Muscle of leg (tissue), 11 donors: ENCODE results near the gene NSMCE3. TPM values are rescaled to one million over a fixed set of nuclear protein-coding genes. Genes with fewer than 3 reads are reported as not detected.

Experiments
- DNase-seq: peaks from one replicate; pipeline ENCODE4 v3.0.0; 2013
- H3K27ac ChIP-seq: one replicate; pipeline ENCODE4 v1.5.1; 2013; ENCODE audit warnings: mild to moderate bottlenecking, low read length, control low read depth
- H3K27me3 ChIP-seq: one replicate; pipeline ENCODE4 v1.6.1; 2013; ENCODE audit warnings: low read length; ENCODE audit not compliant: control insufficient read depth, insufficient read depth
- H3K36me3 ChIP-seq: one replicate; pipeline ENCODE4 v1.6.1; 2013; ENCODE audit warnings: low read length; ENCODE audit not compliant: control insufficient read depth, insufficient read depth
- H3K4me1 ChIP-seq: one replicate; pipeline ENCODE4 v1.6.1; 2013; ENCODE audit warnings: low read length; ENCODE audit not compliant: control insufficient read depth, insufficient read depth
- H3K4me3 ChIP-seq: one replicate; pipeline ENCODE4 v1.5.1; 2013; ENCODE audit warnings: low read length, control low read depth
- H3K9me3 ChIP-seq: replicated peaks from 2 replicates; pipeline ENCODE4 v1.6.1; 2013; ENCODE audit warnings: low read depth, low read length; ENCODE audit not compliant: control insufficient read depth
- WGBS: methylation state at CpG from one replicate; pipeline ENCODE4 v1.1.5; 2013; ENCODE audit warnings: missing lambda C conversion rate; ENCODE audit not compliant: insufficient coverage; 5-methylcytosine and 5-hydroxymethylcytosine counted together
- polyA plus RNA-seq, 8 donors: library from polyadenylated mRNA; unstranded; fragments of 120-200 nt; gene quantifications; one replicate each; pipeline versions ENCODE4 v1.2.1 to v1.2.3, GENCODE V29; 2013; ENCODE audit warnings: inconsistent platforms in 1 of 8, low replicate concordance in 1 of 8; ENCODE audit not compliant: insufficient read length in 8 of 8, insufficient read depth in 1 of 8
- total RNA-seq: library from RNA; stranded (reverse); fragments of 120-200 nt; gene quantifications from one replicate; pipeline ENCODE4 v1.2.4, GENCODE V29; 2013

Gene NSMCE3
- total and polyA plus RNA-seq, 9 donors = 6.2 to 8.4 (median 7.2) TPM

DNA sequence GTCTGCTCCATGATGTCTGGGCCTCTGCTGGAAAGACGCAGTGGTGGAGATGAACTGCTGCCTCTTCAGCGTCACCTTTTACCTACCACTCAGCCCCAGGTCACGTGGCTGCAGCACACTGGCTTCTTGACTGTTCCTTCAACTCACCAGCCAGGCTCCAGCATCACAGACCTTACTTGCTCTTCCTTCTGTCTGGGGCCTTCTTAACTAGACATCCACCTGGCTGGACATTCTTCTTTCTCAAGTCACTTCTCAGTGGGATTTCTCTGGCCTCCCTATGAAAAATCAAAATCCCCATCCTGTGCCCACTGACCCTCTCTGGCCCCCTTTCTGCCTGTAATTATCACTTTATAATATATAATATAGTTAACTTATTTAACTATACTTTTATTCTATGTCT is 29.7 kb upstream of the NSMCE3 start:
- no peak for DNase-seq
- Histone ChIP-seq H3K9me3 (no peaks in the 10 kb centered on the region), H3K4me1 (no peaks in the 10 kb centered on the region), H3K4me3 (no peak overlapping the region), H3K27me3 (no peaks in the 10 kb centered on the region), H3K27ac (no peak overlapping the region), H3K36me3 (no peaks in the 10 kb centered on the region)
- WGBS = 90% methylated on average over 3 of the region's 3 CpGs

DNA sequence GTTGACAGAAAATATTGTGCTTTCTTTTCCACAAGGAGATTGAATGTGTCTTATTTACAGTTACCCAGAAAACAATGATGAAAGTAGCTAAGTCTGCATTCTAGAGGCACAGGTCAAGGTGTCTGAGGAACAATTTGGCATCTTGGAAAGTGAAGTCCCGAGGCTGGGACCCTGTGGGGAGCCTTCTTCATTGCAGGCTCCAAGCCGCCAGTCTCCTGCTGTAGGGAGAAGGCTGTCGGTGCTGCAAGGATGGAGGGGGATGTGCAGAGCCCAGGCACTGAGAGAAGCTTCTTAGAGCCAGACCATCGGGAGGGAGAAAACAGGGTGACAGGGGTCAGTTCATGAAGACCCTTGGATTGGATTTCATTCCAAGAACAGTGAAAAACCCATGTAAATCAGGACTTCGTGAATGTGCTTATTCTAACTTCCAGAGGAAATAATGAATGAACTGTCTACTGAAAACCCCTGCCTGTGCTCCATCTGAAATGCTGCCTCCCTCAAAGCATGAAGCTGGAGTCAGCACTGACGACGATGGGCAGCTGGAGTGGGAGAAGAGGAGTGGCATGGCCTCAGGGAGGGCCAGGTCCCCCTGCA is 25.2 kb upstream of the NSMCE3 start:
- Histone ChIP-seq H3K4me1 (peaks cover 3% of the 10 kb centered on the region), H3K27me3 (no peaks in the 10 kb centered on the region), H3K9me3 (no peaks in the 10 kb centered on the region), H3K36me3 (no peaks in the 10 kb centered on the region), H3K4me3 (no peak overlapping the region), H3K27ac (no peak overlapping the region)
- DNase-seq = no peak
- WGBS = 34% methylated on average over 4 of the region's 7 CpGs

DNA sequence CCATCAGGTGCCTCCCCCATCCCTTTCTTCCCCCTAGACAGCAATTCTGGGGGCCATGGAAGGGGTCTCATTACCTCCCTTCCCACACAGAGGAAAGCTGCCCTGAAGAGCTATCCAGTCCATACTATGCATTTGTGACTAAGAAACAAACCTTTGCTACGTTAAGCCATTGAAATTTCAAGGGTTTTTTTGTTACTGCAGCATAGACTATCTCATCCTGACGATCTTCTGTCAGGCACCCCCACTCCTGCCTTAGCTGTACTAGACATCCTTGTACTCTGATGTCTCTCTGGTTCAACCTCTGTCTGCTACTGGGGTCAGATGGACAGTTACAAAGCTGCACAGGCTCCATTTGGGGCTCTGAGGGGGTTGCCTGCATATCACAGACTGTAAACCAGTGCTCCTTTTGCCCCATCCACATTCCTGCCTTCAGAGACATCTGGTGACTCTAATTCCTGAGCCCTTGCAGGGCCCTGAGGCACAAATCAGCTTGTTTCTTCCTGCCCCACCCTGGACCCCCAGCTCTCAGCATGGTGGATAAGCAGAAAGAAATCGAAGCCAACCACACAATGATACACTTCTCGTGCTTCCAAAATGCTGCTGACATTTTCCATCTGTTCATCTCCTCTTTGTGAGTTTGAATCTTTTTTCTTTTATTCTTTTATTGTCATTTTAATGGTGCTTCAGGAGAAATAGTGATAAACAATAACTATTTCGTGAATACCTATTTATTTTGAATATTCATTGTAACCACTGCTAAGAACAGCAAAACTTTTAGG is 21.6 kb upstream of the NSMCE3 start:
- no peak for DNase-seq
- Histone ChIP-seq H3K36me3 (no peaks in the 10 kb centered on the region), H3K4me3 (no peak overlapping the region), H3K27ac (no peak overlapping the region), H3K4me1 (peaks cover 3% of the 10 kb centered on the region), H3K27me3 (no peaks in the 10 kb centered on the region), H3K9me3 (no peaks in the 10 kb centered on the region)
- 82% methylated on average over 2 of the region's 5 CpGs for WGBS

DNA sequence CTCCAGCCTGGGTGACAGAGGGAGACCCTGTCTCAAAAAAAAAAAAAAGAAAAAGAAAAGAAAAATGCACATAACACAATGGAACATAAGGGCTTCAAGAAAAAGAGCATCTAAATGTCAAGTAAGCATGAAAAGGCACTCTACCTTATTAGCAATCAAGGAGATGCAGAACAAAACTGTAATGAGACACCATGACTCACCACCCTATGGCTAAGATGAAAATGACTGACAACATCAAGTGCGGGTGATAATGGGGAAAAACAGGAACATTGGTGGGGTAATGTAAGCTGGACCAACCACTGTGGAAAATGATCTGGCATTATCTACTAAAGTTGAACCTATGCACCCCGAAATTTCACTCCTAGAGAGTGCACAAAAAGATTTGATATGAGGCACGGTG is 19.6 kb upstream of the NSMCE3 start:
- Histone ChIP-seq H3K9me3 (no peaks in the 10 kb centered on the region), H3K4me3 (no peak overlapping the region), H3K4me1 (peaks cover 1% of the 10 kb centered on the region), H3K36me3 (no peaks in the 10 kb centered on the region), H3K27ac (no peak overlapping the region), H3K27me3 (no peaks in the 10 kb centered on the region)
- WGBS = no CpG with 5 or more reads among the region's 3 CpGs
- DNase-seq = no peak

DNA sequence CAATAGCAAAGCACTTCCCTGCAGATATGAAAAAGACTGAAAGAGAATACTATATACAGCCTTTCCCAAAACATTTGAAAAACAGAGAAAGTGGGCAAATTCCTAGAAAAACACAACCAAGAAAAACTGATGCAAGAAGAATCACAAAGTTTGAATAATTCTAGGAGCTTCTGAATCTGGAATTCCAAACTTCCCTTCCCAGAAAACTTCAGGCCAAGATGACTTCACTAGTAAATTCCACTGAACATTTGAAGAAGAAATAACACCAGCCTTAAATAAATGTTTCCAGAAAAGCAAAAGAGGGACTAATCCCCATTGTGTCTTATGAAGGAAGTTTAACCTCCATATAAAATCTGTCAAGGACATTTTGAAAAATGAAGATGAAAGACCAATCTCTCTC is 15.8 kb upstream of the NSMCE3 start:
- Histone ChIP-seq H3K27me3 (no peaks in the 10 kb centered on the region), H3K36me3 (no peaks in the 10 kb centered on the region), H3K4me1 (no peaks in the 10 kb centered on the region), H3K4me3 (no peak overlapping the region), H3K9me3 (no peaks in the 10 kb centered on the region), H3K27ac (no peak overlapping the region)
- DNase-seq = peak; percentile 13

DNA sequence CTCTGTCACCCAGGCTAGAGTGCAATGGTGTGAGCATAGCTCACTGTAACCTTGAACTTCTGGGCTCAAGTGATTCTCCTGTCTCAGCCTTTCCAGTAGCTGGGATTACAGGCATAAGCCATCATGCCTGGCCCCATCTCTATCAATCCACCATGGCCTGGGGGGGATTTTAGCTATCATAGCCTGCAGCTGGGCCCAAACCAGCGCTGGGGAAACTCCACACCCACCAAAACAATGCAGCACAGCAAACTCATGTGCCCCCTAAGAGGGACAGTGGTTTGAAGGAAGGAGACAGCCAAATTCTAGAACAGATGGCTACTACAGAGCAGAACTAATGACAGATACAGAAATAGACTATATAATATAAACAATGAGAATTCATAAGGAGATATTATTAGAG is 13.8 kb upstream of the NSMCE3 start:
- no peaks in the 10 kb centered on the region for H3K27me3 ChIP-seq
- peak; percentile 14 for DNase-seq
- WGBS = no CpG with 5 or more reads among the region's 1 CpG
- H3K4me3 ChIP-seq = no peak overlapping the region
- H3K4me1 ChIP-seq = no peaks in the 10 kb centered on the region
- no peak overlapping the region for H3K27ac ChIP-seq
- no peaks in the 10 kb centered on the region for H3K9me3 ChIP-seq
- H3K36me3 ChIP-seq = no peaks in the 10 kb centered on the region

DNA sequence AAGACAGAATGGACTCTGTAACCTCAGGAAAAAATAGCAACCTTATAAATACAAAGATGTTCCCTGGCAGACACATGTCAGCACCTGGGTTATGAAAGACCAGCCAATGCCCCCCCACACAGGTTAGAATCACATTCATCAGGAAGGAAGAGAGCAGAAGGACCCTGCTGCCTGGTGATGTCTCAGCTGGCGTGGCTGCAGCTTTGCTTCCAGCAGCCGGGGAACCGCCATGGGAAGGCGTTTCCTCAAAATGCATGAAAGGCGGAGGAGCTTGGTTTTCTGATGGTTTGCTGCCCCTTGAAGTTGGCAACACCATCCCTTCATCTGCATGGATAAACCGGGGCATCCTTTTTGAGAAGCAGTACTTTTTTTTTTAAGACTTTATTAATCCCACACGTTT is 10.9 kb upstream of the NSMCE3 start:
- no peak overlapping the region for H3K4me3 ChIP-seq
- no peak overlapping the region for H3K27ac ChIP-seq
- no peak for DNase-seq
- H3K4me1 ChIP-seq = no peaks in the 10 kb centered on the region
- WGBS = 74% methylated on average over 4 of the region's 7 CpGs
- no peaks in the 10 kb centered on the region for H3K9me3 ChIP-seq
- no peaks in the 10 kb centered on the region for H3K36me3 ChIP-seq
- no peaks in the 10 kb centered on the region for H3K27me3 ChIP-seq

DNA sequence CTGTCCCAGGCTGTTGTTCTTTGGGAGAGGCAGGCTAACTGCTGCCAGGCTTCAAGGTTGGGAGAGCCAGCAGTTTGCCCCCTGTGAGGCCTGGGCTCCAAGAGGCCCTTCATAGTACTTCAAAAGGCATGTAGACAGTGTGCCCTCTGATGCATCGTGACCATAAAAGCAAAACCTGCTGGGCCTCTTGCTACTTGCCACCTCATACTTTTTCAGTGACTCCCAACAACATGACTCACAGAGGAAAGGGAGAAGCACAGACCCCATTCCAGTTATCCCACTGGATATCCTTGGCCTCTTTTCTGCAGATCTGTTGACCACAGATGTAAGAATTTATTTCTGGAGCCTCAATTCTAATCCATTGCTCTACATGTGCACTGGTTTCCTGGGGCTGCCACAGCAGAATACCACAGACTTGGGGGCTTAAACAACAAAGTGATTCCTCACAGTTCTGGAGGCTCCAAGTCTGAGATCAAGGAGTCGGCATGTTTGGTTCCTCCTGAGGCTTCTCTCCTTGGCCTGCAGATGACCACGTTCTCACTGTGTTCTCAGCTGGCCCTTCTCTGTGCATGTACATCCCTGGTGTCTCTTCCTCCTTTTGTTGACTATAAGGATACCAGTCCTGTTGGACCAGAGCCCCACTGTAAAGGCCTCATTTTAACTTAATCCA is 8.9 kb upstream of the NSMCE3 start:
- no peak for DNase-seq
- Histone ChIP-seq H3K27ac (no peak overlapping the region), H3K36me3 (no peaks in the 10 kb centered on the region), H3K4me1 (no peaks in the 10 kb centered on the region), H3K9me3 (no peaks in the 10 kb centered on the region), H3K4me3 (no peak overlapping the region), H3K27me3 (no peaks in the 10 kb centered on the region)
- 58% methylated on average over 3 of the region's 3 CpGs for WGBS

DNA sequence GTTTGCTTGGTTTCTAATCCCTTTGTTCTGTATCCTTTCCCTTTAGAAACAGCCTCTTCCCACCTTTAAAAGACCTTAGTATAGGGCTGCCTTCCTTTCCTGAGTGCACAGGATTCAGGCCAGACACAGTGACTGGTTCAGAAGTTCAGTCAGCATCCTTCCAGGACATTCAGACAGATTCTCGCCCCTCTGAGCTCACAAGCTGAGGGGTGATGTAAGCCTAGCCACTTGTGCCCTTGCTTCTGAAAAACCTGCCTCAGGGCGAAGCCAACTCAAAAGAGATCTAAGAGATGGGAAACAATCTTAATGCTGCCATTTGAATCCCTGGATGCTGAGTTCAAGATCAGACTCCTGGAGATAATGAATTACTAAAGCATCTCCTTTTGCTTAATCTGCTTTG is 6.7 kb upstream of the NSMCE3 start:
- Histone ChIP-seq H3K4me3 (no peak overlapping the region), H3K27ac (no peak overlapping the region), H3K9me3 (no peaks in the 10 kb centered on the region), H3K36me3 (no peaks in the 10 kb centered on the region), H3K4me1 (no peaks in the 10 kb centered on the region), H3K27me3 (no peaks in the 10 kb centered on the region)
- DNase-seq = no peak
- WGBS = 85% methylated on average over 2 of the region's 2 CpGs

DNA sequence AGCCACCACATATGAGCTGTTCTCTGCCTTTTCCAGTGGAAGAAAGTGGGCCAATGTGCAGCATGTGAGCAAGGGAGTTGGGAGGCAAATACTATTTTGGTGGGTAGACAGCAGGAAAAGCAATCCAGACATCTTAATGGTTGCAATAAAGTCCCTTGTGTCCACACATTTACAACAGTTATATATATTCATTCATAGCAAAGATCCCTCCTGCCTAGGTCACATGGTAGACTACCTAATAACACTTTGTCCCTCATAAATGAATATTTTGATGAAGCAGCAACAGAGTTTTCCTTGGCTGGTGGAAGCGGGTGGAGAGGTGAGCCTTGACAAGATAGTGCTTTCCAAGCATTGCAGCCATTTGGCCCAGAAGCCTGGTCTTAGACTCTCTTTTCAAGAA is 6.2 kb upstream of the NSMCE3 start:
- Histone ChIP-seq H3K4me3 (no peak overlapping the region), H3K9me3 (no peaks in the 10 kb centered on the region), H3K4me1 (no peaks in the 10 kb centered on the region), H3K27me3 (no peaks in the 10 kb centered on the region), H3K27ac (no peak overlapping the region), H3K36me3 (no peaks in the 10 kb centered on the region)
- DNase-seq = peak; percentile 14
- WGBS = no CpG with 5 or more reads among the region's 1 CpG
